ENCODE results near the gene FOXI3. TPM values are rescaled to one million over a fixed set of nuclear protein-coding genes. Genes with fewer than 3 reads are reported as not detected.
"Not testable (repeated sequence)": the region's sequence is repeated elsewhere in the genome, so short reads cannot be mapped to it uniquely, and the experiment has no call there.

Gene FOXI3
- total RNA-seq, 2 donors from 2014 or later = not detected

DNA sequence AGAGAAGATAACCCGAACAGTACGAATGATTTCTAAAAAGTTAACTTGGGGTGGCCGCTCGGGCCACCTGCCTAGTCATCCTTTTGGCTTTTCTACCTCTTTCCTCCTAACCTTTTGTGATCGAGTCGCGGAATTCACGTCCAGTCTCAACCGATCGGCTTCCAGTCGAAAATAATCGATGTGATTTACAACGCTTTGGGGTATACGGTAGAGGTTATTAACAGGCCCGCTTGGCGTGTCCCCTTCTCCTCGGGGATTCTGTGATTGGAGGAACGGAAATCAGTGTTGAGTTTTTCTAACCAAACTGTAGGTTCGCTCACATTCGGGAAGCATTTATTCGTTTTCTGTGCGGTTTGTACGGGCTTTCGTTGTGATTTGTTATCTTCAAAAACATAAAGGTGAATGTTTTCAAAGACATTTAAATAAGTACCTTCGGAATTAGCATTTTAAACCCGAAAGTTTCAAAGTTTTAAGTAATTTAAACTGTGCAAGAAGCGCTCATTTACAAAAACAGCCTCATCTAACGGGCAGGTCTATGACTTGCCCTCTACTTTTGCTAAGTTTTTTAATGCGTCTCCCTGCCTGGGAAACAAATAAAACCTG, 588 bp upstream of the FOXI3 start:
- Mint-ChIP-seq H3K4me1 (ENCODE audit: low read depth in 2 of 2) (peaks cover 0 to 14% of the 10 kb centered on the region in 2 donors), H3K36me3 (no peaks in the 10 kb centered on the region), H3K27me3 (peaks cover 32 to 40% of the 10 kb centered on the region in 2 donors), H3K27ac (no peak overlapping the region), H3K9me3 (no peaks in the 10 kb centered on the region), H3K4me3 (peak overlapping the region; percentile 65)
- DNase-seq (ENCODE audit: low spot score) (no peak), ATAC-seq (no peak)

DNA sequence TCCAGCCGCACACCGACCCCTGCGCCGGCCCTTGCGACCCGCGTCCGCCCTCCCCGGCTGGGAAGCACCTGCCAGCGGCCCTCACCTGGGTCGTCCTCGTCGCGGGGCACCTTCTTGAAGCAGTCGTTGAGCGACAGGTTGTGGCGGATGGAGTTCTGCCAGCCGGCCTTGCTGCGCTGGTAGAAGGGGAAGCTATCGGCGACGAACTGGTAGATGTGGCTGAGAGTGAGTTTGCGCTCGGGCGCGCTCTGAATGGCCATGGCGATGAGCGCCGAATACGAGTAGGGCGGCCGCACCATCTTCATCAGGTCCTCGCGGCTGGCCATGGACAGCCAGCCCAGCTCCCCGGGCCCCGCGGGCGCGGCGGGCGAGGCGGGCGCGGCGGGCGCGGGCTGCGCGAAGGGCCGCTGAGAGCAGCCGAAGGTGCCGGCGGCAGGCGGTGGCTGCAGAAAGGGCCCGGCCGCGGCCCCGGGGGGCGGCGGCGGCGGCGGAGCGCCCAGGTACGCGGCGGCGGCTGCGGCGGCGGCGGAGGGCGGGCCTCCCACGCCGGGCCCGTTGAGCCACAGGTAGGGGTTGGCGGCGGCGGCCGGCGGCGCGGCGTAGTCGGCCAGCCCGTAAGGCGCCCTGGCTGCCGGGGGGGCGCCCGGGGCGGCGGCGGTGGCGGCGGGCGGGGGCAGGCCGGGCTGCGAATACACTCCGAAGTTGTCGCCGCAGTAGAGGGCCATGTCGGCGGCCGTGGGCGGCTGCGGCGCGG, 505 bp downstream of the FOXI3 start:
- H3K27me3 Mint-ChIP-seq = peaks cover 34 to 40% of the 10 kb centered on the region in 2 donors
- H3K4me1 Mint-ChIP-seq (ENCODE audit: low read depth in 2 of 2) = peaks cover 0 to 14% of the 10 kb centered on the region in 2 donors

GRCh38 chr2:88450925-88451810, 1.3 kb downstream of the FOXI3 start:
- H3K4me1 Mint-ChIP-seq (ENCODE audit: low read depth in 2 of 2) = peaks cover 0 to 14% of the 10 kb centered on the region in 2 donors
- no peaks in the 10 kb centered on the region for H3K36me3 Mint-ChIP-seq
- H3K9me3 Mint-ChIP-seq = no peaks in the 10 kb centered on the region
- H3K4me3 Mint-ChIP-seq = peak overlapping the region; percentile 49
- peaks cover 34 to 40% of the 10 kb centered on the region in 2 donors for H3K27me3 Mint-ChIP-seq
- ATAC-seq = no peak
- no peak overlapping the region for H3K27ac Mint-ChIP-seq
- no peak for DNase-seq (ENCODE audit: low spot score)

More for the DNA sequence above, 505 bp downstream of the FOXI3 start:
- Mint-ChIP-seq H3K27ac (no peak overlapping the region), H3K9me3 (no peaks in the 10 kb centered on the region), H3K36me3 (no peaks in the 10 kb centered on the region), H3K4me3 (peak overlapping the region; percentile 49)
- no peak for DNase-seq (ENCODE audit: low spot score)
- peak; percentile 19 to 65 for ATAC-seq

DNA sequence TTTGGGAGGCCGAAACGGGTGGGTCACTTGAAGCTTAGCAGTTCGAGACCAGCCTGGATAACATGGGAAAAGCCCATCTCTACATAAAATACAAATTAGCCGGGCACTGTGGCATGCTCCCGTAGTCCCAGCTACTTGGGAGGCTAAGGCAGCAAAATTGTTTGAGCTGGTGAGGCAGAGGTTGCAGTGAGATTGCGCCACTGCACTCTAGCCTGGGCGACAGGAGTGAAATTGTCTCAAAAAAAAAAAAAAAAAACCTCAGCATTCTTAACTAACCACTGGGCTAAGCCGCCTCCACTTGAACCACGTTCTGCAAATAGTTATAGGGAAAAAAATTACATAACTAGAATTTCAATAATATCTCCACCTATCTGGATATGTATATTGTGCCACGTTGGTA, 2.3 kb downstream of the FOXI3 start:
- no peaks in the 10 kb centered on the region for H3K9me3 Mint-ChIP-seq

DNA sequence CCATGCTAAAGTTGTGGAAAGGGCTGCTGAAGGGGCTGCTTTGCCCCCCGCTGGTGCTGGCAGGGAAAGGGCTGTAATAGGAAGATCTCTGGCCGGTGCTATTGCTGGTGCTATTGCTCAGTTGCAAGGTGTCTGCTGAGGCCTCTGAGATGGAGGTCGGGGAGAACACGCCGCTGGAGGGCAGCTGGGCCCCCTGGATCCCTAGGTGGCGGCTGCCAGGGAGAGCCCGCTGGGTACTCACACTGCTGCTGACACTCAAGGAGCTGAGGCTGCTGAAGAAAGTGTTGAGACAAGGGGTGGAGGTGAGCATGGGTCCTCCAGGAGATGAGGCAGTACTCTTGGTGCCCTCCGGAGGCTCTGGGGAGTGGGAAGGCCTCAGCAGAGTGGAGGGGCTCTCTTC, 4.2 kb downstream of the FOXI3 start:
- Mint-ChIP-seq H3K4me3 (no peak overlapping the region), H3K4me1 (ENCODE audit: low read depth in 2 of 2) (peaks cover 0 to 14% of the 10 kb centered on the region in 2 donors), H3K27ac (no peak overlapping the region), H3K9me3 (no peaks in the 10 kb centered on the region), H3K27me3 (peaks cover 32 to 33% of the 10 kb centered on the region in 2 donors), H3K36me3 (no peaks in the 10 kb centered on the region)
- ATAC-seq (no peak), DNase-seq (ENCODE audit: low spot score) (no peak)

More for the DNA sequence above, 2.3 kb downstream of the FOXI3 start:
- no peak overlapping the region for H3K4me3 Mint-ChIP-seq
- H3K36me3 Mint-ChIP-seq = no peaks in the 10 kb centered on the region
- DNase-seq (ENCODE audit: low spot score) (no peak), ATAC-seq (no peak)
- H3K27ac Mint-ChIP-seq = no peak overlapping the region
- peaks cover 34 to 40% of the 10 kb centered on the region in 2 donors for H3K27me3 Mint-ChIP-seq
- H3K4me1 Mint-ChIP-seq (ENCODE audit: low read depth in 2 of 2) = peaks cover 0 to 14% of the 10 kb centered on the region in 2 donors

DNA sequence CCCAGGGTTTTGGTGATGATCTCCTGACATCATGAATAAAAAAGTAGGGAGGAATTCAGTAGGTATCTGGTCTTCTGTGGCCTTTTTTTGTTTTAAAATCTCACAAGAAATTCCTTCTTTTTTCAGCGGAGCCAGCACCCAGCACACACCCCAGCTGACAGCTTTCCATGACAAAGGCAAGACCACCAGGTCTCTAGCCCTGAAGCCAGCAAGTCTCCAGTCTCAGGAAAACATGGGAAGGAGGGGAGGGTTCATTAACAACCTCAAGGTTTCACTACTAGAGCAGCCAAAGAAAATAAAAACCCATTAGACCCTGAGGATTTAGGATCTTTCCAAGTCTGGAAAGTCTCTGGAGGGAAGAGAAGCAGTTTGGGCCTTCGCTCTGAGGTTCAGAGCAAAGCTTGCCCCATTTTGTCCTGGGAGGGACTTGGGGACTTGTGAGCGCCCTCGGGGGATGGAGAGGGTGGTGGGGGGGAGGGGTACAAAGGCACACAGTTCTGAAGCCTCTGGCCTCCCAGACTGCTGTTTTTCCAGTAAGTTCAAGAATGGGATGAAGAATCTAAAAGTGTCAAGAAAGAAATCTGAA, 9.0 kb downstream of the FOXI3 start:
- Mint-ChIP-seq H3K36me3 (no peaks in the 10 kb centered on the region), H3K9me3 (no peaks in the 10 kb centered on the region), H3K4me3 (no peak overlapping the region), H3K27ac (no peak overlapping the region), H3K27me3 (peaks cover 25 to 29% of the 10 kb centered on the region in 2 donors), H3K4me1 (ENCODE audit: low read depth in 2 of 2) (no peaks in the 10 kb centered on the region)
- ATAC-seq (no peak), DNase-seq (ENCODE audit: low spot score) (no peak)

- Mint-ChIP-seq H3K36me3 (no peaks in the 10 kb centered on the region), H3K27me3 (peaks cover 18 to 26% of the 10 kb centered on the region in 2 donors)
Measured at GRCh38 chr2:88442473-88442872, 10.0 kb downstream of the FOXI3 start.

GRCh38 chr2:88442061-88442460, 10.4 kb downstream of the FOXI3 start:
- H3K36me3 Mint-ChIP-seq = no peaks in the 10 kb centered on the region
- ATAC-seq (peak in 1 of 2 donors; percentile 11), DNase-seq (ENCODE audit: low spot score) (no peak)
- no peaks in the 10 kb centered on the region for H3K9me3 Mint-ChIP-seq
- H3K4me1 Mint-ChIP-seq (ENCODE audit: low read depth in 2 of 2) = no peaks in the 10 kb centered on the region
- no peak overlapping the region for H3K4me3 Mint-ChIP-seq
- H3K27ac Mint-ChIP-seq = no peak overlapping the region
- H3K27me3 Mint-ChIP-seq = peaks cover 20 to 30% of the 10 kb centered on the region in 2 donors

More at GRCh38 chr2:88442473-88442872, 10.0 kb downstream of the FOXI3 start:
- Mint-ChIP-seq H3K9me3 (no peaks in the 10 kb centered on the region), H3K4me3 (no peak overlapping the region), H3K27ac (no peak overlapping the region), H3K4me1 (ENCODE audit: low read depth in 2 of 2) (no peaks in the 10 kb centered on the region)
- no peak for DNase-seq (ENCODE audit: low spot score)
- ATAC-seq = no peak

GRCh38 chr2:88437010-88437409, 15.5 kb downstream of the FOXI3 start:
- ATAC-seq = no peak
- Mint-ChIP-seq H3K4me3 (no peak overlapping the region), H3K27me3 (peaks cover 29 to 50% of the 10 kb centered on the region in 2 donors), H3K36me3 (no peaks in the 10 kb centered on the region), H3K9me3 (no peaks in the 10 kb centered on the region), H3K4me1 (ENCODE audit: low read depth in 2 of 2) (no peaks in the 10 kb centered on the region), H3K27ac (no peak overlapping the region)
- DNase-seq (ENCODE audit: low spot score) = no peak

DNA sequence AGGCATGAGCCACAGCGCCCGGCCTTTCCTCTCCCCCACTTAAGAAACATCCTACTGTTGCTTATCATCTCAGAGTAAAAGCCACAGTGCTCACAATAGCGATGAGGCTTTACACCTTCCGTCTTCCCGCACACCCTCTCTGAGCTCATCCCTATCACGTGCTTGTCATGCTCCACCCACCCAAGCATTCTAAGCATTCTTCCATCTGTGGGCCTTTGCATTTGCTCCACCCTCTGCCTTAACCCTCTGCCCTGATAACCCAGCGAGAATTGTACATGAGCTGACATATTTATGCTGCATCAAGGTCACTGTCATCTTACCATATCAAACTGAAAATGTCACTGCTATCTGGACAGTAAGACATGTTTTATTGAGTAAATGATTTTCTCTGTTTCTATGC, 22.6 kb downstream of the FOXI3 start:
- DNase-seq (ENCODE audit: low spot score) = no peak
- Mint-ChIP-seq H3K27me3 (peaks cover 4 to 16% of the 10 kb centered on the region in 2 donors), H3K9me3 (no peaks in the 10 kb centered on the region), H3K36me3 (no peaks in the 10 kb centered on the region), H3K27ac (no peak overlapping the region), H3K4me3 (no peak overlapping the region), H3K4me1 (ENCODE audit: low read depth in 2 of 2) (no peaks in the 10 kb centered on the region)
- ATAC-seq = no peak

GRCh38 chr2:88423733-88424132, 28.8 kb downstream of the FOXI3 start:
- DNase-seq (ENCODE audit: low spot score) (no peak), ATAC-seq (no peak)
- Mint-ChIP-seq H3K27me3 (peaks cover 5 to 24% of the 10 kb centered on the region in 2 donors), H3K4me1 (ENCODE audit: low read depth in 2 of 2) (no peaks in the 10 kb centered on the region), H3K36me3 (no peaks in the 10 kb centered on the region), H3K4me3 (no peak overlapping the region), H3K27ac (no peak overlapping the region), H3K9me3 (no peaks in the 10 kb centered on the region)

DNA sequence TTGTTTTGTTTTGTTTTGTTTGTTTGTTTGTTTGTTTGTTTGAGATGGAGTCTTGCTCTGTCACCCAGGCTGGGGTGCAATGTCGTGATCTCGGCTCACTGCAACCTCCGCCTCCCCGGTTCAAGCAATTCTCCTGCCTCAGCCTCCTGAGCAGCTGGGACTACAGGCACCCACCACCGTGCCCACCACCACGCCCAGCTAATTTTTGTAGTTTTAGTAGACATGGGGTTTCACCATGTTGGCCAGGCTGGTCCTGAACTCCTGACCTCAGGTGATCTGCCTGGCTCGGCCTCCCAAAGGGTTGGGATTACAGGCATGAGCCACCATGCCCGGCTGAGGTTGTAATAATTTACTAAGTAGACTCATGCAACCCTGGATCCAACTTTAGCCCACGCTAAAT, 33.4 kb downstream of the FOXI3 start:
- not testable (repeated sequence) for H3K4me3 Mint-ChIP-seq; H3K4me1 Mint-ChIP-seq (ENCODE audit: low read depth in 2 of 2); H3K36me3 Mint-ChIP-seq; DNase-seq (ENCODE audit: low spot score); H3K9me3 Mint-ChIP-seq; ATAC-seq; H3K27ac Mint-ChIP-seq
- H3K27me3 Mint-ChIP-seq = peaks cover 9 to 32% of the 10 kb centered on the region in 2 donors

DNA sequence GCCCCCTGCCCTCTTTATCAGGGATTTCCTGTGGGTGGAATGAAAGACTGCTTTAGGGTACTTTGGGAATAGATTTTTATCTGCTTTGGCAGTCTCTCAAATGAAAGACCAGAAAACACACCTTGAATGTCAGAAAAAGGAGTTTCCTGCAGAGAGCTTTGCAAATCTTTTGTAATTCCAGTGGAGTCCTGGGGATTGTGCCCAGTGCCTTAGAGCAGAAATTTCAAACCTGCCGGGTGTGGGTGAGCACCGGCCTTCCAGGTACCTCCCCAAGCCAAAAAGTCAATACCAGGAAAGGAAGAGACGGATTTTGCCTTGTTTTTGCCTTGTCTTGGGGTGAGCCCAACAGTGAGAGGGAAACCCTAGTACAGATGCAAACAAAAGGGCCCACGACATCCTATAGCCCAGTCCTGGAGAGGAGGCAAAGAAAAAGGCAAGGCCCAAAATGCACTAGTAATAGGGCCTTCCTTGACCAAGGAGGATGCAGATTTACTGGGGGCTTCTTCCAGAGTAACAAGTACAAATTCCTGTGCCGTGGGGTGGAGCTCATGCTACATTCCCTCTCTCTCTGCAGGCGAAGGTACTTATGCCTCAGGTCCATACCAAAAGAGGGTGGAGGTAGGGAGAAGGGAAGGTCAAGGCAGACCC, 36.4 kb downstream of the FOXI3 start:
- DNase-seq (ENCODE audit: low spot score) (no peak), ATAC-seq (no peak)
- H3K9me3 Mint-ChIP-seq = no peaks in the 10 kb centered on the region
- H3K4me3 Mint-ChIP-seq = no peak overlapping the region
- H3K27me3 Mint-ChIP-seq = peaks cover 7 to 19% of the 10 kb centered on the region in 2 donors
- no peaks in the 10 kb centered on the region for H3K36me3 Mint-ChIP-seq
- no peaks in the 10 kb centered on the region for H3K4me1 Mint-ChIP-seq (ENCODE audit: low read depth in 2 of 2)
- H3K27ac Mint-ChIP-seq = no peak overlapping the region

Measured in natural killer cell treated with Interleukin-12 subunit alpha and Interleukin-12 subunit beta and Interleukin-15 and Interleukin-18, amount 100 ng/mL, for 72 hours (primary cell).